Nephron progenitor cell (in vitro differentiated cells): ENCODE results near the gene ANKS1B.

ENCODE experiments used
- DNase-seq: peaks from one replicate; pipeline ENCODE4 v3.0.0; 2021
- H3K27ac Mint-ChIP-seq: 2 replicates; pipeline ENCODE4 v1.8.0; 2021; ENCODE audit warnings: mild to moderate bottlenecking, moderate library complexity, mixed read lengths
- H3K27me3 Mint-ChIP-seq: 2 replicates; pipeline ENCODE4 v1.8.0; 2021; ENCODE audit warnings: mild to moderate bottlenecking, low read depth, mixed read lengths; ENCODE audit not compliant: poor library complexity
- H3K36me3 Mint-ChIP-seq: 2 replicates; pipeline ENCODE4 v1.8.0; 2021; ENCODE audit warnings: low read depth, mixed read lengths
- H3K4me1 Mint-ChIP-seq: 2 replicates; pipeline ENCODE4 v1.8.0; 2021; ENCODE audit warnings: mixed read lengths
- H3K4me3 Mint-ChIP-seq: 2 replicates; pipeline ENCODE4 v1.8.0; 2021; ENCODE audit warnings: mild to moderate bottlenecking, moderate library complexity, mixed read lengths
- H3K9me3 Mint-ChIP-seq: 2 replicates; pipeline ENCODE4 v1.8.0; 2021; ENCODE audit warnings: mild to moderate bottlenecking, moderate library complexity, mixed read lengths
- TF ChIP-seq, protein P1 (sequence below): fragments of 200-600 bp; sonication (generic); IDR thresholded peaks from 2 replicates; pipeline ENCODE4 v1.5.0; 2021; ENCODE audit warnings: antibody characterized with exemption

Gene ANKS1B

DNA sequence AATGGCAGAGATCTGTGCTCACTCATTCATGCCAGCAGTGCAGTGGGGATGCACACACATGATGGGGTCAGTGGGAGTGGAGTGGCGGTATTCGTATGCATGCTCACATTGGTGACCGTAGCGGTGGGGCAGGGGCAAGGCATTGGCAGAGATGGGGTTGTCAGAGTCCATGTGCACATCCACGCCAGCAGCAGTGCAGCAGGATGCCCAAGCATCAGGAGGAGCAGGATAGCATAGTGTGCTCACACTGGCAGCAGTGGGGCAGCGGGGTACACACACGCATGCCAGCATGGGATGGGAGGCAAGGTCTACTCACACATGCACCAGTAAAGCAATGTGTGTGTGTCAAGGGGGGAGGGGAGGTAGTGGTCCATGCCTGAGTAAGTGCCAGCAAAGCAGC is 426.6 kb downstream of the ANKS1B start:
- DNase-seq = no peak
- Mint-ChIP-seq H3K4me3 (no peak overlapping the region), H3K4me1 (no peaks in the 10 kb centered on the region), H3K27ac (no peak overlapping the region), H3K27me3 (no peaks in the 10 kb centered on the region), H3K9me3 (peaks cover 10% of the 10 kb centered on the region), H3K36me3 (no peaks in the 10 kb centered on the region)
- TF ChIP-seq, protein P1, sequence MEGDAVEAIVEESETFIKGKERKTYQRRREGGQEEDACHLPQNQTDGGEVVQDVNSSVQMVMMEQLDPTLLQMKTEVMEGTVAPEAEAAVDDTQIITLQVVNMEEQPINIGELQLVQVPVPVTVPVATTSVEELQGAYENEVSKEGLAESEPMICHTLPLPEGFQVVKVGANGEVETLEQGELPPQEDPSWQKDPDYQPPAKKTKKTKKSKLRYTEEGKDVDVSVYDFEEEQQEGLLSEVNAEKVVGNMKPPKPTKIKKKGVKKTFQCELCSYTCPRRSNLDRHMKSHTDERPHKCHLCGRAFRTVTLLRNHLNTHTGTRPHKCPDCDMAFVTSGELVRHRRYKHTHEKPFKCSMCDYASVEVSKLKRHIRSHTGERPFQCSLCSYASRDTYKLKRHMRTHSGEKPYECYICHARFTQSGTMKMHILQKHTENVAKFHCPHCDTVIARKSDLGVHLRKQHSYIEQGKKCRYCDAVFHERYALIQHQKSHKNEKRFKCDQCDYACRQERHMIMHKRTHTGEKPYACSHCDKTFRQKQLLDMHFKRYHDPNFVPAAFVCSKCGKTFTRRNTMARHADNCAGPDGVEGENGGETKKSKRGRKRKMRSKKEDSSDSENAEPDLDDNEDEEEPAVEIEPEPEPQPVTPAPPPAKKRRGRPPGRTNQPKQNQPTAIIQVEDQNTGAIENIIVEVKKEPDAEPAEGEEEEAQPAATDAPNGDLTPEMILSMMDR = no peak

DNA sequence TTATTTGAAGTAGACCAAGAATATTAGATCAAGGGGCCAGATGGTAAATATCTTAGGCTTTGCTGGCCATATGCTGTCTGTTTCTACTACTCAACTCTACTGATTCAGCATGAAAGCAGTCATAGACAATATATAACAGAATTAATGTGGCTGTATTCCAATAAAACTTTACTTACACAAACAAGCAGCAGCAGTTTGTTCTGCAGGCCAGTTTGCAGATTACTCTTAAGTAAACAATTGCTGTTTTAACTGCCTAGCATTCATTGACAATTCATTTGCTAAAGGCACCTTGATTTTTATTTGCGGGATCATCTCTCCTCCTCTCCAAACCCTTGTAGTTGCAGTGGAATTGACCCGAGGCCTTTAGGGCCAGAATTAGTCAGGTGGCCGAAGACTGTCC is 431.3 kb downstream of the ANKS1B start:
- Mint-ChIP-seq H3K9me3 (peaks cover 10% of the 10 kb centered on the region), H3K4me3 (no peak overlapping the region), H3K27me3 (no peaks in the 10 kb centered on the region), H3K4me1 (no peaks in the 10 kb centered on the region), H3K27ac (no peak overlapping the region), H3K36me3 (no peaks in the 10 kb centered on the region)
- no peak for DNase-seq
- TF ChIP-seq, protein P1 = no peak

DNA sequence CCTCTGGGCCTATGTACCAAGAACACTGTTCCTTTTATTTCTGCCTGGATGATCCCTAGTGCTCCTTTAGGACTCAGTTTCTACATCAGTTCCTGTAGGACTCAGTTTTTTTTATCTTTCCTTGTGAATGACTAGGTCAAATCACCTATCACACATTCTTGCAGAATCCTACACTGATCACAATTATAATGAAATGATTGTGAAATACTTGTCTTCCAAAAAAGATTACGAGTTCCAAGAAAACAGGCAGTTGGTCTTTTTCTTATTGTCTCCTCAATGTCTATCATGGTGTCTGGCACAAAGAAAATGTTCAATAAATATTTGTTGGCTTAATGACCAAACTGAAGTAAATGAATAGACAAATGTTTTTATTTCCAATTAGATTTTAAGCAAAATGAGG is 432.7 kb downstream of the ANKS1B start:
- H3K27ac Mint-ChIP-seq = no peak overlapping the region
- no peaks in the 10 kb centered on the region for H3K4me1 Mint-ChIP-seq
- H3K4me3 Mint-ChIP-seq = no peak overlapping the region
- TF ChIP-seq, protein P1 = no peak
- no peak for DNase-seq
- no peaks in the 10 kb centered on the region for H3K27me3 Mint-ChIP-seq
- H3K9me3 Mint-ChIP-seq = peaks cover 5% of the 10 kb centered on the region
- no peaks in the 10 kb centered on the region for H3K36me3 Mint-ChIP-seq

DNA sequence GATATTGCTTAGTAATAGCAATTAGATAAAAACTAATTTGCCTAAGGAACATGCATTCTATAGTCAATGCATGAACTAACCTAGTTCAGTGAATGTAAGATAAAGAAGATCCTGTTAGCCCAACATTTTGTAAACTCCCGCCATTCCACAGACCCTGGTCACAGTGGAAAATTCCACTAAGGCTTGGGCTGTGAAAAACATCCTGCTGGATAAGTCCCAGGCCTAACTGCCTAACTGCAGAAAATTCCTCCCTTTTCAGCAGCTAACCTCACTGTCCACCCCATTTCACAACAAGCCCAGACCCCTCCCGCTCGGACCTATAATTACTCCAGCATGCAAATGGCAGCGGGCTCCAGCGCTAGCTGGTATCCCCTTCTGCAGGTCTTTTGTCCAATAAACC is 435.1 kb downstream of the ANKS1B start:
- no peaks in the 10 kb centered on the region for H3K27me3 Mint-ChIP-seq

DNA sequence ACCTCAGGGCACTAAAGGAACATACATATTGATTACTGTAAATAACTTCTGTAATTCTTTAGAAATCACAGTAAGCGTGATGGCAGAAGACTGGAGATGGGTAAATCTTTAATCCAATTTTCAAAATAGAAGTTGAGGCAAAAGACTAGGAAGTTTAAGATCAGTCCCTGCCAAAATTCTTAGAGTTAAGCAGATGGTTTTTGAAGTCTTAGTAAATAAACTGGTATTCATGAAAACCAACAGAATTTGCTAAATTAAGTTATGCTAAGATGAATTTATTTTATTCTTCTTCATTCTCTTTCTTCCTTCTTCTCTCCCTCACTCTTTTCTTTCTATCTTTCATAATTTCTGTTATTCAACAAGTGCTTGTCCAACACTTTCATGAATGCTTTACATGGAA is 435.5 kb downstream of the ANKS1B start:
- H3K36me3 Mint-ChIP-seq = no peaks in the 10 kb centered on the region
- no peak overlapping the region for H3K27ac Mint-ChIP-seq
- H3K27me3 Mint-ChIP-seq = no peaks in the 10 kb centered on the region
- no peaks in the 10 kb centered on the region for H3K9me3 Mint-ChIP-seq
- H3K4me1 Mint-ChIP-seq = no peaks in the 10 kb centered on the region
- H3K4me3 Mint-ChIP-seq = no peak overlapping the region
- TF ChIP-seq, protein P1 = no peak
- no peak for DNase-seq

More for the DNA sequence above, 435.1 kb downstream of the ANKS1B start:
- H3K9me3 Mint-ChIP-seq = no peaks in the 10 kb centered on the region
- no peak overlapping the region for H3K27ac Mint-ChIP-seq
- no peaks in the 10 kb centered on the region for H3K36me3 Mint-ChIP-seq
- H3K4me3 Mint-ChIP-seq = no peak overlapping the region
- TF ChIP-seq, protein P1 = no peak
- DNase-seq = no peak
- H3K4me1 Mint-ChIP-seq = no peaks in the 10 kb centered on the region

DNA sequence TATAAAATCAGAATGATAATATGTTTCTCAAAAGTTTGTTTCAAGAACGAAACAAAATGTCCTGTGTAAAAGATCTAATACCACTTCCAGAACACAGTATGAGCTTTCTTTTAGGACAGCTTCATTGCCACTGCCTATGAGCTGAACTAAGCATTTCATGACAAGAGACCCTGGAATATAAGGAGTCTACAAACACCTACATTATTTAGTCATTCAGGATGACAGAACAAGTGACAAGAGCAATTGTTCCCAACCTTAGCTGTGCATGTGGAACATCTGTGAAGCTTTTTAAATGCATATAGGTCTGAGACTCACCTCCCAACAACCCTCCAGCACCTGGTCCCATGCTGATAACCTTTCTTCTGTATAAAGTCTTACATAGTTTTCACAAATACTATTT is 440.3 kb downstream of the ANKS1B start:
- TF ChIP-seq, protein P1 = no peak
- no peaks in the 10 kb centered on the region for H3K4me1 Mint-ChIP-seq
- no peak for DNase-seq
- H3K27ac Mint-ChIP-seq = no peak overlapping the region
- no peaks in the 10 kb centered on the region for H3K36me3 Mint-ChIP-seq
- H3K27me3 Mint-ChIP-seq = no peaks in the 10 kb centered on the region
- no peak overlapping the region for H3K4me3 Mint-ChIP-seq
- no peaks in the 10 kb centered on the region for H3K9me3 Mint-ChIP-seq
